H1 (cell line): ENCODE results near the gene TMEM54. TPM values are rescaled to one million over a fixed set of nuclear protein-coding genes. Genes with fewer than 3 reads are reported as not detected.

Experiments used
- GABPA ChIP-seq: IDR thresholded peaks from 2 replicates; pipeline ENCODE4 v1.6.1; 2011; ENCODE audit warnings: mild to moderate bottlenecking, low read length, moderate library complexity, borderline replicate concordance; ENCODE audit not compliant: insufficient read depth
- TEAD4 ChIP-seq: IDR thresholded peaks from 2 replicates; pipeline ENCODE4 v1.6.1; 2012; ENCODE audit warnings: low read depth, low read length, inconsistent platforms, mixed read lengths
- polyA plus RNA-seq, 7 experiments: library from polyadenylated mRNA; depleted of rRNA in 3 of 7; stranded (reverse) in 5 of 7; unstranded in 2 of 7; fragments of >200 nt in 5 of 7; fragments of 200-250 nt in 2 of 7; gene quantifications; 1 replicate in 5 of 7; 2 replicates in 1 of 7; 4 replicates in 1 of 7; pipeline versions ENCODE4 v1.2.1 to v1.2.3, GENCODE V29; 2011 to 2013; ENCODE audit warnings: missing spikeins in 2 of 7, mixed read lengths in 2 of 7
- total RNA-seq: library from RNA; stranded (reverse); fragmentation: NEBNext Ultra II Directional; extraction: Animal tissue kit (Norgen Biotek cat#: 25700); gene quantifications from 2 replicates; pipeline ENCODE4 v1.2.1, GENCODE V29; 2021

The TMEM54 gene
- total and polyA plus RNA-seq, 2 of the 8 experiments (the other 6 are each of a cell fraction or from before 2014, with no cell fraction given): 9.5 to 58.7 TPM

DNA sequence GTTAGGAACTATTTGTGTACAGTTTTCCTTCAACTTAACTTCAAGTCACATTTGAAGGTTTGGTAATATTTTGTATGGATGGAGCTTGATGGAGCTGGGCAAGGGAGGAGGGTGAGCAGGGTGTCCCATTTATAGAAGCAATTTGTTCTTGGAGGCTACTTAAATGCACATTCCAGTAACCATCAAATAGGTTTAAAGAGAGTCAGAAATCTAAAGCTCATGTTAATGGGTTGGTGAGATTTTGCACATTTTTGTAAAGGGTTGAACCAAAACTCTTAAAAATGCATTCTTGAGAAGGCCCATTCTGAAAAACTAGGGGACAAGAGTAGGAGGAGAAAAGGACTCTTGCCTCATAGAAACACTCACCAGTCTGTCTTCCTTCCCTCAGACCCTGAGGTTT lies 40.6 kb downstream of the TMEM54 start (continued):
- TF ChIP-seq TEAD4 (no peak), GABPA (no peak)
